Measurements from ENCODE around the gene APOE.
"Not testable (repeated sequence)": the region's sequence is repeated elsewhere in the genome, so short reads cannot be mapped to it uniquely, and the experiment has no call there.

APOE gene

GRCh38 chr19:44905437-44906160, at the start of gene APOE:
Gene APOE, plus strand, starts transcription at chr19:44905796. Its CDS starts 829 bp downstream, at chr19:44906625.
- H3K4me3 ChIP-seq (ENCODE audit: low read depth, low read length): peak within 1 kb of the TSS; percentile 66
- peak; percentile 45 for DNase-seq (ENCODE audit: low read depth)
- no peak for TF ChIP-seq CTCF (conservative IDR thresholded peaks at IDR 0.05; ENCODE audit: low read depth, low read length)

DNA sequence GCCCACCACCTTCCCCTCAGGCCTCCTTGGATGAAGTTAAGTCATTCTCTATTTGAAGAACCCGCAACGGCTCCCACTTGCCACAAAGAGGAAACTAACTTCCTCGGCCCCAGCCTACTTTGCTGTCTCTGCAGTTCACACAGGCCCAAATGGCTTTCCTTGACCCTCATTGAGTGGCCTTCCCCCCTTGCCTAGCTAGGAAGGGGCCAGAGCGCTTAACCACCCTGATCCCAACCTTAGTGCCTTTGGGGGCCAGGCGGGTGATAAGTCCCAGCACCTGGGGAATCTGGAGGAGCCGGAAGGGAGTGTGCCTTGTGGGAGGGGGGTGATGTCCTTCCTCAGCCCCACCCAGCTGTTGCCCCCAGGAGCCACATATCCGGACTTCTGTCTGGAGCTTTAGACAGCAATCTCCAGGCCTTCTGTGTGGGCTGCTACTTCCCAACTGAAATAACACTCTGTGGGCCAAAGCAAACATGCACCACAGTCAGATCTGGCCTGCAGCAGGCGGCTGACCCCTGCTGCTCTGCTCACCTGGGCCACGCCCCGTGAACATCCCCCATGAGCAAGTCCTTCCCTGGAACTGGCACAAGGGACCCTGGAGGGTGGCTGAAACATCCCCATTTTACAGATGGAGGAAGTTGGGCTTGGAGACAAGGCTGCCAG, 49.0 kb upstream of the APOE start:
- TF ChIP-seq CTCF (conservative IDR thresholded peaks at IDR 0.05; ENCODE audit: low read depth, low read length): no peak
- no peak overlapping the region for H3K4me3 ChIP-seq (ENCODE audit: low read depth, low read length)
- DNase-seq (ENCODE audit: low read depth): peak; percentile 61

GRCh38 chr19:44857837-44858236, 47.8 kb upstream of the APOE start:
- DNase-seq (ENCODE audit: low read depth): no peak
- no peak for TF ChIP-seq CTCF (conservative IDR thresholded peaks at IDR 0.05; ENCODE audit: low read depth, low read length)
- no peak overlapping the region for H3K4me3 ChIP-seq (ENCODE audit: low read depth, low read length)

- not testable (repeated sequence) for H3K4me3 ChIP-seq (ENCODE audit: low read depth, low read length); DNase-seq (ENCODE audit: low read depth)
Observed at GRCh38 chr19:44861576-44861975, 44.0 kb upstream of the APOE start.

DNA sequence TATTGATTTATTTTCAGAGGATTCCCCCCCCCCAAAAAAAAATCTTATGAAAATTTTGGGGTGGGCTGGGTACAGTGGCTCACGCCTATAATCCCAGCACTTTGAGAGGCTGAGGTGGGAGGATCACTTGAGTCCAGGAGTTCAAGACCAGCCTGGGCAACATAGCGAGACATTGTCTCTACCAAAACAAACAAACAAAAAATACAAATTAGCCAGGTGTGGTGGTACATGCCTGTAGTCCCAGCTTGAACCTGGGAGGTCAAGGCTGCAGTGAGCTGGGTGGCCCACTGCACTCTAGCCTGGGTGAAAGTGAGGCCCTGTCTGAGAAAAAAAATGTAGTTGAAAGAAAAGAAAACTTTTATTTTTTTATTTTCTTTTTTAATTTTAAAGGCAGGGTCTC, 41.6 kb upstream of the APOE start:
- no peak for TF ChIP-seq CTCF (conservative IDR thresholded peaks at IDR 0.05; ENCODE audit: low read depth, low read length)
- DNase-seq (ENCODE audit: low read depth): no peak
- no peak overlapping the region for H3K4me3 ChIP-seq (ENCODE audit: low read depth, low read length)

- TF ChIP-seq CTCF (conservative IDR thresholded peaks at IDR 0.05; ENCODE audit: low read depth, low read length): no peak
- no peak for DNase-seq (ENCODE audit: low read depth)
- H3K4me3 ChIP-seq (ENCODE audit: low read depth, low read length): no peak overlapping the region
Observed at GRCh38 chr19:44865196-44865767, 40.3 kb upstream of the APOE start.

- no peak overlapping the region for H3K4me3 ChIP-seq (ENCODE audit: low read depth, low read length)
- DNase-seq (ENCODE audit: low read depth): no peak
- no peak for TF ChIP-seq CTCF (conservative IDR thresholded peaks at IDR 0.05; ENCODE audit: low read depth, low read length)
Observed at GRCh38 chr19:44866664-44867063, 38.9 kb upstream of the APOE start.

Data from choroid plexus epithelial cell (primary cell).